ENCODE results near the gene STAG1. TPM values are rescaled to one million over a fixed set of nuclear protein-coding genes. Genes with fewer than 3 reads are reported as not detected.

Gene STAG1
- total RNA-seq, 1 donor from 2014 or later = 57.1 TPM

DNA sequence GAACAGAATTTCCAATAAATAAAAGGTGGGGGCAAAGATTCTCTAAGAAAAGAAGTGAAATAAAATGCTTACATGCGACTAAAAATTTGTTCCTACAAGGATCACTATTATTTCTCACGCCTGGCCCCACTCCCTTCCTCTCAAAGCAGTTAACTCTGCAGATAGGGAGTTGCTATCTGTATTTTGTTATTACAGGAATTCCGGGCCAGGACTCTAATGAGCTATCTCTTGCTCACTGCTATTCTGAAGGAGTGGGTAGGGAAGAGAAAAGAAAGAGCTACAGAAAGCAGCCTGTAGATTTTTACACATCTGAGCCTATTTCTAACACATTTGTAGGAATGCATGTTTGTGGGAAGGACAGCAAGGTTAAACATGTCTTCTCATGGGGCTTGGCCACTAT is 361.6 kb downstream of the STAG1 start:
- Mint-ChIP-seq H3K4me3 (no peak overlapping the region), H3K9me3 (no peaks in the 10 kb centered on the region), H3K27me3 (no peaks in the 10 kb centered on the region), H3K4me1 (peaks cover 3% of the 10 kb centered on the region), H3K36me3 (ENCODE audit: low read depth) (peaks cover 15% of the 10 kb centered on the region), H3K27ac (no peak overlapping the region)
- DNase-seq (no peak), ATAC-seq (ENCODE audit: low read depth) (no peak)
- ChIA-PET CTCF (interaction anchor here (0.9 to 5.8 kb wide), 8 partner anchors 14 to 624 kb away, joined by 3 to 83 read pairs (median 6); partner anchors contain the start of gene STAG1), POLR2A (interaction anchor here (0.6 kb wide), 1 partner anchor 150 kb away, joined by 3 read pairs; no protein-coding TSS in a partner anchor)
- TF ChIP-seq CTCF (IDR thresholded peaks at IDR 0.05) = no peak
- intact Hi-C loops (cut with micrococcal nuclease) = no loop called here

DNA sequence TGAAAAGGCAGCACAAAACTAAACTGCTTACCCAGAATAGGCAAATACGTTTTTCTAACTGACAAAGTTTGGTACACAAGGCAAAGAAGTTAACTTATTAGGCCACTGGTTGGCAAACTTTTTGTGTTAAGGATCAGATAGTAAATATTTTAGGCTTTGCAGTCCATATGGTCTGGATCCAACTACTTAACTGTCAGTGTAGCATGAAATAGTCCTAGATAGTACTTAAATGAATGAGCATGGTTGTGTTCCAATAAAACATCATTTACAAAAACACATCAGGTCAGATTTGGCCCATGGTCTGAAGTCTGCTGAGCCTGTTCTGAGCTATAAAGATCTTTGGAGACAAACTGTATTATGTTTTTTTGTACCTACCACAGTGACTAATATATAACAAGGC is 365.1 kb downstream of the STAG1 start:
- no peak for DNase-seq
- Mint-ChIP-seq H3K9me3 (no peaks in the 10 kb centered on the region), H3K4me1 (peaks cover 3% of the 10 kb centered on the region), H3K27me3 (no peaks in the 10 kb centered on the region), H3K36me3 (ENCODE audit: low read depth) (peaks cover 14% of the 10 kb centered on the region), H3K4me3 (no peak overlapping the region), H3K27ac (no peak overlapping the region)
- intact Hi-C loops (cut with micrococcal nuclease) = no loop called here
- POLR2A ChIA-PET = interaction anchor here (0.6 kb wide), 1 partner anchor 143 kb away, joined by 6 read pairs; no protein-coding TSS in a partner anchor
- TF ChIP-seq CTCF (IDR thresholded peaks at IDR 0.05) = no peak
- CTCF ChIA-PET = interaction anchor here (1.7 kb wide), 1 partner anchor 627 kb away, joined by 8 read pairs; no protein-coding TSS in a partner anchor
- no peak for ATAC-seq (ENCODE audit: low read depth)

- no peaks in the 10 kb centered on the region for H3K27me3 Mint-ChIP-seq
- ChIA-PET CTCF (interaction anchor here (1.7 kb wide), 1 partner anchor 628 kb away, joined by 8 read pairs; no protein-coding TSS in a partner anchor), POLR2A (no interaction called here)
- ATAC-seq (ENCODE audit: low read depth) = no peak
- no peak overlapping the region for H3K4me3 Mint-ChIP-seq
- DNase-seq = no peak
- H3K4me1 Mint-ChIP-seq = peaks cover 2% of the 10 kb centered on the region
- no peak for TF ChIP-seq CTCF (IDR thresholded peaks at IDR 0.05)
- intact Hi-C loops (cut with micrococcal nuclease) = no loop called here
- no peak overlapping the region for H3K27ac Mint-ChIP-seq
- H3K9me3 Mint-ChIP-seq = no peaks in the 10 kb centered on the region
- H3K36me3 Mint-ChIP-seq (ENCODE audit: low read depth) = peaks cover 17% of the 10 kb centered on the region
These were observed 366.7 kb downstream of the STAG1 start for GRCh38 chr3:136385457-136385856.

DNA sequence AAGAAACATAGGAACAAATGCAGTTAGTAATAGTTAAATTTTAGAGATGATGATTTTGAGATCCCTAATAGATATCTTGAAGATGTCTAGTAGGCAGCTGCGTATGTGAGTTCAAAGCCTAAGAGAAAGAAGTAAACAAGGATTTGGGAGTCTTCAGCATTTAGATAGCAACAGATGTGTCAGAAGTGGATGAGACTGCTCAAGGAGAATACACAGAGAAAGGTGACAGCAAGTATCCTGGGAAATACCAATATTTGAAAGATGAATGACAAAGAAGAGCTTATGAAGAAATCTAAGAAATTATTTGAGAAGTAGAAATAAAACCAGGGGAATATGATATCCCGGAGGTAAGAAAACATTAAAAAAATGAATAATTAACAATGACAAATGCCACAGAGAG is 371.1 kb downstream of the STAG1 start:
- H3K4me1 Mint-ChIP-seq = no peaks in the 10 kb centered on the region
- ChIA-PET POLR2A (no interaction called here), CTCF (no interaction called here)
- H3K36me3 Mint-ChIP-seq (ENCODE audit: low read depth) = peaks cover 23% of the 10 kb centered on the region
- no peak overlapping the region for H3K27ac Mint-ChIP-seq
- no peak for DNase-seq
- TF ChIP-seq CTCF (IDR thresholded peaks at IDR 0.05) = no peak
- no peak overlapping the region for H3K4me3 Mint-ChIP-seq
- intact Hi-C loops (cut with micrococcal nuclease) = no loop called here
- no peak for ATAC-seq (ENCODE audit: low read depth)
- no peaks in the 10 kb centered on the region for H3K27me3 Mint-ChIP-seq
- H3K9me3 Mint-ChIP-seq = no peaks in the 10 kb centered on the region

- Mint-ChIP-seq H3K4me1 (no peaks in the 10 kb centered on the region), H3K27ac (no peak overlapping the region), H3K27me3 (no peaks in the 10 kb centered on the region), H3K9me3 (no peaks in the 10 kb centered on the region), H3K36me3 (ENCODE audit: low read depth) (peaks cover 23% of the 10 kb centered on the region), H3K4me3 (no peak overlapping the region)
- ATAC-seq (ENCODE audit: low read depth) = no peak
- TF ChIP-seq CTCF (IDR thresholded peaks at IDR 0.05) = no peak
- no peak for DNase-seq
- ChIA-PET CTCF (no interaction called here), POLR2A (no interaction called here)
- intact Hi-C loops (cut with micrococcal nuclease) = no loop called here
These were observed 371.6 kb downstream of the STAG1 start for GRCh38 chr3:136380530-136380929.

Measured in activated B cell treated with CpG ODN at 0.5 μM for 24 hours (primary cell).